ENCODE data around the gene GMIP.
"Not testable (repeated sequence)": the region's sequence is repeated elsewhere in the genome, so short reads cannot be mapped to it uniquely, and the experiment has no call there.

The GMIP gene, protein sequence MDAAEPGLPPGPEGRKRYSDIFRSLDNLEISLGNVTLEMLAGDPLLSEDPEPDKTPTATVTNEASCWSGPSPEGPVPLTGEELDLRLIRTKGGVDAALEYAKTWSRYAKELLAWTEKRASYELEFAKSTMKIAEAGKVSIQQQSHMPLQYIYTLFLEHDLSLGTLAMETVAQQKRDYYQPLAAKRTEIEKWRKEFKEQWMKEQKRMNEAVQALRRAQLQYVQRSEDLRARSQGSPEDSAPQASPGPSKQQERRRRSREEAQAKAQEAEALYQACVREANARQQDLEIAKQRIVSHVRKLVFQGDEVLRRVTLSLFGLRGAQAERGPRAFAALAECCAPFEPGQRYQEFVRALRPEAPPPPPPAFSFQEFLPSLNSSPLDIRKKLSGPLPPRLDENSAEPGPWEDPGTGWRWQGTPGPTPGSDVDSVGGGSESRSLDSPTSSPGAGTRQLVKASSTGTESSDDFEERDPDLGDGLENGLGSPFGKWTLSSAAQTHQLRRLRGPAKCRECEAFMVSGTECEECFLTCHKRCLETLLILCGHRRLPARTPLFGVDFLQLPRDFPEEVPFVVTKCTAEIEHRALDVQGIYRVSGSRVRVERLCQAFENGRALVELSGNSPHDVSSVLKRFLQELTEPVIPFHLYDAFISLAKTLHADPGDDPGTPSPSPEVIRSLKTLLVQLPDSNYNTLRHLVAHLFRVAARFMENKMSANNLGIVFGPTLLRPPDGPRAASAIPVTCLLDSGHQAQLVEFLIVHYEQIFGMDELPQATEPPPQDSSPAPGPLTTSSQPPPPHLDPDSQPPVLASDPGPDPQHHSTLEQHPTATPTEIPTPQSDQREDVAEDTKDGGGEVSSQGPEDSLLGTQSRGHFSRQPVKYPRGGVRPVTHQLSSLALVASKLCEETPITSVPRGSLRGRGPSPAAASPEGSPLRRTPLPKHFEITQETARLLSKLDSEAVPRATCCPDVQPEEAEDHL

DNA sequence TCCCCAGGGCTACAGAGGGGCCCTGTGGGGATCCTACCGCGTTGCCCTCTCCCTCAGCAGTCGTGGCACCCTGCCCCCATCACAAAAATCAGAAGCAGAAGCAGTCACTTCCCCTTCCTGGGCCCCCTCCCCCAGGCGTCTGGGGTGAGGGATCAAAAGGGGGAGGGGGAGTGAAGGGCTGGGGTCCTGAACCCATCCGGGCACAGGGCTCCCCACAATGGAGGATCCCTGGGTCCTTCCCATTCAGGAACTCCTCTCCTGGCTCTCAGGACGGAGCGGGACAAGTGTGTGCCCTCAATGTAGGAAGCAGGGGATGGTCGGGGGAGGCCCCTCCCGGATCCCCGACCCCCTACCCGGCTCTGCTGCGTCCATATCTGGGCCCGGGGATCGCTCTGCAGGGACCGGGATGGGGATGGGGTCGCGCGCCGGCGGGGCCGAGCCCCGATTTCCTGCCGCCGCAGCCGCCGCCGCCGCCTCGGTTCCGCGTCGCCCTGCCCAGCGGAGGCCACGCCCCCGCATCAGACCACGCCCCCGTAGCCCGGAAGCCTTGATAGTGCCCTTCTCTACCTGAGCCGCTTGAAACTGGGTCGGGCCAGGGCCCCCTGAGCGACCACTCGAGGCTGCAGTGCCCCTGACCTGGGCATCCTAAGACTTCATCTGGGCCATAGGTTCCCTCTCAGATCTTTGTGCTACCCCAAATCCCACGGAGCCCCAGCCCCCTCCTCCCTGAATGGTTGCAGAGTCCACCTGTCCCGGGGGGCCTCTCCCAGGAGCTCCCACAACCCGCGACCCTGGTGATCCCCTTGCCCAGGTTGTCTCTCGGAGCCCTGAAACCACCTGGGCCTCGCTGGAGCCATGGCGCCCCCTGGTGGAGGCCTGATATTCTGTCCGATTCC, at the start of gene GMIP:
GMIP (minus strand) TSS at position 500 of the 896 bp plus-strand sequence; CDS start at position 372, 128 bp downstream.
- DNase-seq = peak; percentile 90

DNA sequence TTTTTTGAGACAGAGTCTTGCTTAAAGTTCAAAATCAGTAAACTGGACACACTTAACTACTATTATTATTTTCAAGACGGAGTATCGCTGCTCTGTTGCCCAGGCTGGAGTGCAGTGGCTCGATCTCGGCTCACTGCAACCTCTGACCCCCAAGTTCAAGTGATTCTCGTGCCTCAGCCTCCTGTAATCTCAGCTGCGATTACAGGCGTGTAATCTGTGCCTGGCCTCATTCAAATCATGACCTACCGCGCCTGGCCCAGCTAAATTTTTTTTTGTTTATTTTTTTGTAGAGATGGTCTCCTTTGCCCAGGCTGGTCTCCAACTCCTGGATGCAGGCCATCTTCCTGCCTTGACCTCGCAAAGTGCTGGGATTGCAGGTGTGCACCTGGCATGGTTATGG, 48.2 kb upstream of the GMIP start:
- DNase-seq = no peak

DNA sequence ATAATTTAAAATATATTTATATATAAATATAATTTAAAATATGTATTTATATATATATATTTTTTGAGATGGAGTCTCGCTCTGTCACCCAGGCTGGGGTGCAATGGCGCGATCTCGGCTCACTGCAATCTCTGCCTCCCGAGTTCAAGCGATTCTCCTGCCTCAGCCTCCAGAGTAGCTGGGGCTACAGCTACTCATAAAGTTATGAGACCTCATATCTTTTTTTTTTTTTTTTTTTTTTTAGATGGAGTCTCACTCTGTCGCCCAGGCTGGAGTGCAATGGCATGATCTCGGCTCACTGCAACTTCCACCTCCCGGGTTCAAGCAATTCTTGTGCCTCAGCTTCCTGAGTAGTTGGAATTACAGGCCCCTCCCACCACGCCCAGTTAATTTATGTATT, 45.6 kb upstream of the GMIP start:
- not testable (repeated sequence) for DNase-seq

DNA sequence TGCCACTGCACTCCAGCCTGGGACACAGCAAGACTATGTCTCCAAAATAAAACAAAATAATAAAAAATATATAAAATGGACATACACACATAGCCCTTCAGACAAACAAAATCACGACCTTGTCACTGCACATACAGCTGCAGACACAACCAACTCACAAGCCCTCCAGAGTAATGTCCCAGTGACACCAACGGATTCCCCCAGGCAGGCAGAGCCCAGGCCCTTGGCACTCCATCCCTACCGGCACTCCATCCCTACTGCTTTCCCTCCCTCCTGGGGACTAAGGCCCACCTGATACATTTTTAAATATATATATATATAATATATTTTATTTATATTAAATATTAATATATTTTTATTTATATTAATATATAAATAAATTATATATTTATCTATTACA, 43.6 kb upstream of the GMIP start:
- DNase-seq = no peak

DNA sequence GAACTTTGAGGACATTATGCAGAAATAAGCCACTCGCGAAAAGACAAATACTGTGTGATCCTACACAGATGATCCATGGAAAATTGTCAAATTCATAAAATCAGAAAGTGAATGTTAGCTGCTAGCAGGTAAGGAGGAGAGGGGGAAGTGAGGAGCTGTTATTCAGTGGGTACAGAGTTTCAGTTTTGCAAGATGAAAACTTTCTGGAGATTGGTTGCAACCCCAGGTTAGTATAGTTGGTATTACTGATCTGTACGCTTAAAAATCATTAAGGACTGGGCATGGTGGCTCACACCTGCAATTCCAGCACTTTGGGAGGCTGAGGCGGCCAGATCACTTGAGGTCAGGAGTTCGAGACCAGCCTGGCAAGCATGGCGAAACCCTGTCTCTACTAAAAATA, 43.1 kb upstream of the GMIP start:
- DNase-seq = no peak

DNA sequence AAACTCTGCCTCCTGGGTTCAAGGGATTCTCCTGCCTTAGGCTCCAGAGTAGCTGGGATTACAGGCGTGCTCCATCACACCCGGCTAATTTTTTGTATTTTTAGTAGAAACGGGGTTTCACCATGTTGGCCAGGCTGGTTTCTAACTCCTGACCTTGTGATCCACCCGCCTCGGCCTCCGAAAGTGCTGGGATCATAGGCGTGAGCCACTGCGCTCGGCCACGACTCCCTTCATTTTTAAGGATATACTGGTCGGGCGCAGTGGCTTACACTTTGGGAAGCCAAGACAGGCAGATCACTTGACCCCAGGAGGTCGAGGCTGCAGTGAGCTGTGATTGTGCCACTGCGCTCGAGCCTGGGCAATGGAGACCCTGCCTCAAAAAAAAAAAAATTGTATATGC, 42.7 kb upstream of the GMIP start:
- DNase-seq = not testable (repeated sequence)

DNA sequence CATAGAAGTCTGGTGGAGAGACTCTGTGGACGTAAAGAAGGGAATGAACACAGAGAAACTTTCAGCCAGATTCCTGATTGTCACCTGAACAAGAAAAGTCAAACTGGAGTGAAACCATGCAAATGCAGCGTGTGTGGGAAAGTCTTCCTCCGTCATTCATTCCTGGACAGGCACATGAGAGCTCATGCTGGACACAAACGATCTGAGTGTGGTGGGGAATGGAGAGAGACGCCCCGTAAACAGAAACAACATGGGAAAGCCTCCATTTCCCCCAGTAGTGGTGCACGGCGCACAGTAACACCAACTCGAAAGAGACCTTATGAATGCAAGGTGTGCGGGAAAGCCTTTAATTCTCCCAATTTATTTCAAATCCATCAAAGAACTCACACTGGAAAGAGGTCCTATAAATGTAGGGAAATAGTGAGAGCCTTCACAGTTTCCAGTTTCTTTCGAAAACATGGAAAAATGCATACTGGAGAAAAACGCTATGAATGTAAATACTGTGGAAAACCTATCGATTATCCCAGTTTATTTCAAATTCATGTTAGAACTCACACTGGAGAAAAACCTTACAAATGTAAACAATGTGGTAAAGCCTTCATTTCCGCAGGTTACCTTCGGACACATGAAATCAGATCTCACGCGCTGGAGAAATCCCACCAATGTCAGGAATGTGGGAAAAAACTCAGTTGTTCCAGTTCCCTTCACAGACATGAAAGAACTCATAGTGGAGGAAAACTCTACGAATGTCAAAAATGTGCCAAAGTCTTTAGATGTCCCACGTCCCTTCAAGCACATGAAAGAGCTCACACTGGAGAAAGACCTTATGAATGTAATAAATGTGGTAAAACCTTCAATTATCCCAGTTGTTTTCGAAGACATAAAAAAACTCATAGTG, 36.0 kb upstream of the GMIP start:
- no peak for DNase-seq

DNA sequence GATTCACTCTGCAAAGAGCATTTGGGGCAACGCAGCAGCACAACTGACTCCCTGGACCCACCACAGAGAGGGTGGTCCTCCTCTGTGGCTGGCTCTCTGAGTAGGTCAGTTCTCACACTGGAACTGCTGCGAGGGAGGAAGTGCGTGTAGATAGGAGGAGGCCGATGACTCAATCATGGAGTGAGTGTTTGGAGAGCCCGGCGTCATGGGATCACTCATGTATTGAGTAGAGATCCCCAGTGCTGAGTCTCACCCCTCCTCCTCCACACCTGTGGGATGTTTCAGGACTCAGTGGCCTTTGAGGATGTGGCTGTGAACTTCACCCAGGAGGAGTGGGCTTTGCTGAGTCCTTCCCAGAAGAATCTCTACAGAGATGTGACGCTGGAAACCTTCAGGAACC, 34.1 kb upstream of the GMIP start:
- DNase-seq = no peak

DNA sequence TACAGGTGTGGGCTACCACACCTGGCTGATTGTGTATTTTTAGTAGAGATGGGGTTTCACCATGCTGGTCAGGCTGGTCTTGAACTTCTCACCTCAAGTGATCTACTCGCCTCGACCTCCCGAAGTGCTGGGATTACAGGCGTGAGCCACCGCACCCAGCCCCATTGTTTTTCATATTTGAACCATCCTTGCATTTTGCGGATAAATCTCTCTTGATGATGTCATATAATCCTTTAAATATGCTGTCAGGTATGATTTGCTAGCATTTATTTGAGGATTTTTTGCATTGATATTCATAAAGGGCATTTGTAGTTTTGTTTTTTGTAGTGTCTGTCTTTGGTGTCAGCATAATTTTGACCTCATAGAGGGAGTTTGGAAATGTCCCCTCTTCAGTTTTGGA, 30.9 kb upstream of the GMIP start:
- DNase-seq = no peak

DNA sequence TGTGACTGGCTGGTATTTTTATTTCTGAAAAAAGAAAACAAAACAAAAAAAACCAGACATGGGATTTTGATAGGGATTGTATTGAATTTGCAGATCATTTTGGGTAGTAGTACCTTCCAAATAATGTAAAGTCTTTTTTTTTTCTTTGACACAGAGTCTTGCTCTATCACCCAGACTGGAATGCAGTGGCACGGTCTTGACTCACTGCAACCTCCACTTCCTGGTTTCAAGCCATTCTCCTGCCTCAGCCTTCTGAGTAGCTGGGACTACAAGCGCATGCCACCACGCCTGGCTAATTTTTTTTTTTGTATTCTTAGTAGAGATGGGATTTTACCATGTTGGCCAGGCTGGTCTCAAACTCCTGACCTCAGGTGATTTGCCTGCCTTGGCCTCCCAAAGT, 29.4 kb upstream of the GMIP start:
- DNase-seq = no peak

DNA sequence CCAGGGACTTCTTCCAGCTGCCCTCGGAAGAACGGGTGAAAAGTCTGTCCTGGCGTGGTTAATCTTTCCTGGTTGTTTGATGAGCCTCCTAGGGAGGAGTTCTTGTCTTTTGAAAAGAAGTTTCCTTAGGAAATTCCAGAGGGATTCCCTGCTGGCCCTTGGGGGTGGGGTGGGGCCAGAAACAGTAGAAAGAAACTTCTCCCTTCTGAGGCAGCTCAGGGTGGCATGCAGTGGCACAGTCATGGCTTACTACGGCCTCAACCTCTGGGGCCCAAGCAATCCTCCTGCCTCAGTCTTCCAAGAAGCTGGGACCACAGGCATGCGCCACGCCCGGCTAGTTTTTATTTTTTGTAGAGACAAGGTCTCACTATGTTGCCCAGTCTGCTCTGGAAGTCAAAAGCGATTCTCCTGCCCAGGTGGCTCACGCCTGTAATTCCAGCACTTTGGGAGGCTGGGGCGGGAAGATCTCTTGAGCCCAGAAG, 26.7 kb upstream of the GMIP start:
- DNase-seq = peak in 1 of 2 experiments; percentile 23

DNA sequence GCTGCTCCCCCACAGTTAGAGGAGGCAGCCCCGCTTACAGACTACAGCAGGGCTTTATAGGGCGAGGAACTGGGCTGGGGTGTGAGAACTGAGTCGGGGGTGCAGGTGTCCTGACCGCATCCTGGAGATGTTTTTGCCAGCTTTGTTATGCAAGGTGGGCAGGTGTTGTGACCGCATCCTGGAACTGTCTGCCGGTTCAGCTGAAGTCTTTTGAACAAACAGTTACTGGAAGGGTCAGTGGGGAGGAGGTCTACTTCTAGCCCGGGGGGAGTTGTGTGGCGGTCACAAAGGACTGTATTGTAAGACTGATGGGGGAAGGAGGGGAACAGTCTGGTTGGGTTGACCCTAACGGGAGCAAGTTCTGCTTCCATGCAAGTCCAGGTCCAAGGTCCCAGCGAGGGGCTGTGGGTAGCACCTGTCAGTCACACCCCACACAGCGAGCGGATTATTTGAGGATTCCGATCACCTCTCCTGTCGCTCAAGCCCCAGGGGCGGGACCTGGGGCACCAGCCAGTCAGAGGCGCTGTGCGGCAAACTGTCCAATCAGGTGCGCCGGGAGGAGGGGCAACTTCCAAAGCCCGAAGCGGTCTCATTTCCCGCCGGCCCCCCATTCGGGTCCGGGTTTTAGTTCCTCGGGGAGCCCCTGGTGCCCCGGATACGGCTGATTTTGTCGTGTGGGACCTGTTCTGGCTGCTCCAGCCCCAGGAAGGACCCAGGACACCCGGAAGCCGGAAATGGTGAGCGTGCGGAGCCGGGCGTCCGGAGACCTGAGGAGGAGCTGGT, 25.0 kb upstream of the GMIP start, which contains the start of gene ZNF101:
ZNF101 (plus strand) TSS at position 610 of the 783 bp plus-strand sequence; CDS start at position 735, 125 bp downstream.
- DNase-seq = peak; percentile 95 to 98

DNA sequence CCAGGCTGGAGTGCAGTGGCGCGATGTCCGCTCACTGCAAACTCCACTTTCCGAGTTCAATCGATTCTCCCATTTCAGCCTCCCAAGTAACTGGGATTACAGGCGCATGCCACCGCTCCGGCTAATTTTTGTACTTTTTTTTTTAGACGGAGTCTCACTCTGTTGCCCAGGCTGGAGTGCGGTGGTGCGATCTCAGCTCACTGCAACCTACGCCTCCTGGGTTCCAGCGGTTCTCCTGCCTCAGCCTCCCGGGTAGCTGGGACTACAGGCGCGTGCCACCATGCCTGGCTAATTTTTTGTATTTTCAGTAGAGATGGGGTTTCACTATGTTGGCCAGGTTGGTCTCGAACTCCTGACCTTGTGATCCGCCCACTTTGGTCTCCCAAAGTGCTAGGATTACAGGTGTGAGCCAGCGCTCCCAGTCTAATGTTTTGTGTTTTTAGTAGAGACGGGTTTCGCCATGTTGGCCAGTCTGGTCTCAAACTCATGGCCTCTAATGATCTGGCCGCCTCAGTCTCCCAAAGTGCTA, 22.0 kb upstream of the GMIP start:
- not testable (repeated sequence) for DNase-seq

DNA sequence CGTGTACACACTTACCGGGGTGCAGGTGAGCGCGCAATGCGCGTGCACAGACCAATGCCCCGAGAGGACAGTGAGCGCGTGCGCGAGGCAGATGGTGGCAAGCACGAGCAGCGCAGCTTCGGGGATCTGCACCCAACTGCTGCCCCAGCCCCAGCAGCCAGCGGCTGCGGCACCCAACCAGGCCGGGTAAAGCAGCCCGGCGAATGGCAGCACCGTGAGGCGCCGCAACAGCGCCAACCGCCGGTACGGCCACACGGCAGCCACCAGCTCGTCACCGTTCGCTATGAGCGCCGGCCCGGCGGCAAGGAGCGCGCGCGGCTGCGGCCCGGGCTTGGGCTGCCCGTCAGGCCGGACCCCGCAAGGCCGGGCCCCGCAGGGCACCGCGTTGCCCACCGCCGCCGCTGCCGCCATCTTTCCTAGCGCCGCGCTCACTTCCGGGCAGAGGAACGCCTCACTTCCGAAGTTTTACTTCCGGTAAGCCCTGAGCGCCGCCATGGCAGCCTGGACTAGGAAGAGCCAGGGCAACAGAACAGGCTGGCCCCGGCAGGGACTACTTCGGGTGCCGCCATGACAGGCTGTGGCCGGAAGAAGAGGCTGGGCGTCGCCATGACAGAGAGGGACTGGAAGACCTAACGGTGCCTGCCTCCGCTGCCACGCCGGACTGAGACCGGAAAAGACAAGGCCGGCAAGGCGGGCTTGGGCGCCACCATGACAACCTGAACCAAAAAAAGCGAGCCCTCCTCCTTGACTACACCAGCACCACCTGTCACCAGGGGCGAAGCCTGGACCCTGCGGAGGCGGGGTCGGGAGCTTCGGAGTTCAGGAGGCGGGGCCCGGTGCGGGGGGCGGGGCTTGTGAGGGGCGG, 20.0 kb upstream of the GMIP start, which contains the start of gene ATP13A1:
ATP13A1 (minus strand) TSS at position 421 of the 865 bp plus-strand sequence; CDS start at position 411, 10 bp downstream.
- peak; percentile 91 to 92 for DNase-seq

DNA sequence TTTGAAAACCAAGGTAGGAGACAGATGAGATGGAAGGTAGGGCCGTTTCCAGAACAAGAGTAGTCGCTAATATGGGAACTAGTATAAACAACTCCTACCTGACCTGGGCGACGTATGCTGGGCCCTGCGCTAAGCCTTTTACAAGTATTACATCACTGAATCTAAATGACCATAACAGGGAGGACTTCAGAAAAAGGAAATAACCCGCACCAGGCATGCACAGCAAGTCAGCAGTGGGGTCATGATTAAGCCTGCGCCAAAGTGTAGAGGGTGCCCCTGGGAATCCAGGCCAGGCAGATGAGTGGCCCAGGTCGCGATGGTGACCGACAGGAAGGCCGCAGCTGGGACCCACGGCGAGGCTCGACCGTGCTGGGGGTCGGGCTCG, 19.4 kb upstream of the GMIP start:
- no peak for DNase-seq

DNA sequence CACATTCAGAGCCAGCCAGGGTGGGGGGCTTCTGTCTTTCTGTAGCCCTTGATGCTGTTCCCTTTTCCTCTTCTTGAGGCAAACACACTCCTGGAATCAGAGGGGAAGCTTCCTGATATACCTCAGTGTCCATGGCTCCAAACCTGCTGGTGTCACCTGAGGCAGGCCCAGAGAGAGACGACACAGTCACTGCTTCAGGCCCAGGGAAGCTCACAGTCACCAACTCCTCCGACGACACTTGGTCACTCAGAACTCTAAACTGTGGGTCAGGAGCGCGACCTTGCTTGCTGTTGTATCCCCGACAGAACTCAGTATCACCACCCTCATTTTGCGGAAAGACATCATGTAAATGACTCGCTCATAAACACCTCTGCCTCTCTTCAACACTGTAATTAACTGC, 18.9 kb upstream of the GMIP start:
- no peak for DNase-seq

DNA sequence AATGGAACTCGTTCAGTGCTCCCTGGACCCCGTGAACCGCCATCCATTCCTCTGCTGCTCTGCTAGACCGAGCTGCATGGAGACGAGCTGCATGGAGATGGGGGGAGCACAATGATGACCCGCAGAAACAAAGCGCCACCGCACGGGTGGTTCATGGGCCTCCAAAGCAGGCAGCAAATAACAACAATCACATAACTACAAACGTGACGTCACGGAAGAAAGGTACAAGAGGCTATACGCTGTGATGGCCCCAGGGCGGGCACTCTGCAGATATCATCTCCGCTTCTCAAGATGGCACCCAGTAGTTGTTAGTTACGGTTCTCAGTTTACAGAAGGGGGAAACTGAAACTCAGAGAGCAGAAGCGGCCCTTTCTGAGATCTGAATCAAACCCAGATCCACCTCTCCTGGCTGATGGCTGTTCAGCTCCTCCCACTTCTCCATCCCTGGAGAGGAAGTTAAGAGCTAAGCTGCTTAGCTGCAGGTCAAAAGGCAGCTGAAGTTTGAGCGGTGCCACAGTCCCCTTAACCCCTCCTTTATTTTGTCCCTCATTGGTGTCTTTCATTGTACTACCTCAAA, 18.3 kb upstream of the GMIP start:
- peak; percentile 50 to 62 for DNase-seq

DNA sequence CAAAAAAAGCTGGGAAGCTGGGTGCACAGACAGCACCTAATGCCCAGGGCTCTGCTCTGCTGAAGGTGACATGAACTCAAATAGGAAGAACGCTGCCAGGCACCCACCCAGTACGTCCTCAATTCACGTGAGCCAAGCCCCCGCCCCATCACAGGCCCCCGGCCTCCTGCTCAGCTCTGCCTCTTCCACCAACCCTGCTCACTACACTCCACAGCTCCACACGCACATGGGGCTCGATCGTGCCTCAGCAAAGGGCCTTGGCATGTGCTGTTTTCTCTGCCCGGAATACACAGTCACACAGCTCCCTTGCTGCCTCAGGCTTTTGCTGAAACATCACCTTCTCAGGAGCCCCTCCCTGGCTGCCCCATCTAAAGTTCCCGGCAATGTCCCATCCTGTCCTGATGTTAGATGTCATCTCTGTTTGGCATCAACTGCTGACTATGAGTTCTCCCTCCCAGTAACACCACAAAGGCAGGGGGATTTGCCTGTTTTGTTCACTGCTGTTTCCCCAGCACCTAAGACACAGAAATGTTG, 17.8 kb upstream of the GMIP start:
- DNase-seq = no peak

Measured in activated CD4-positive, alpha-beta T cell treated with anti-CD3 and anti-CD28 coated beads, Interleukin-2, amount 50 U/mL, for 48 hours (primary cell).